Activated CD4-positive, alpha-beta memory T cell treated with anti-CD3 and anti-CD28 coated beads, Interleukin-2, amount 10 ng/mL, durations not matched to agents 7 days and 5 days (primary cell): ENCODE data around the gene WNT9A. TPM values are rescaled to one million over a fixed set of nuclear protein-coding genes. Genes with fewer than 3 reads are reported as not detected.

Experiments
- CTCF ChIA-PET: fragments of 350-600 bp; sonication (Branson Sonifier 250); formaldehyde crosslinking; loops from one replicate; lab custom pipeline; 2021; ENCODE audit warnings: antibody characterized with exemption, inconsistent platforms; lab: Charles Lee
- POLR2A ChIA-PET: fragments of 350-600 bp; sonication (Branson Sonifier 250); formaldehyde crosslinking; loops from one replicate; lab custom pipeline; 2021; ENCODE audit warnings: antibody characterized with exemption; lab: Charles Lee
- DNase-seq: peaks from one replicate; pipeline ENCODE4 v3.0.0-alpha.2; 2020
- H3K27ac Mint-ChIP-seq: one replicate; pipeline ENCODE4 v1.8.0; 2021; ENCODE audit warnings: mild to moderate bottlenecking, mixed read lengths
- H3K27me3 Mint-ChIP-seq: one replicate; pipeline ENCODE4 v1.8.0; 2021; ENCODE audit warnings: mixed read lengths
- H3K36me3 Mint-ChIP-seq: one replicate; pipeline ENCODE4 v1.8.0; 2021; ENCODE audit warnings: low read depth, mixed read lengths
- H3K4me1 Mint-ChIP-seq: one replicate; pipeline ENCODE4 v1.8.0; 2021; ENCODE audit warnings: mixed read lengths
- H3K4me3 Mint-ChIP-seq: one replicate; pipeline ENCODE4 v1.8.0; 2021; ENCODE audit warnings: mild to moderate bottlenecking, mixed read lengths
- H3K9me3 Mint-ChIP-seq: one replicate; pipeline ENCODE4 v1.8.0; 2021; ENCODE audit warnings: mixed read lengths
- total RNA-seq, 2 experiments: library from RNA; stranded (reverse); gene quantifications; one replicate each; pipeline ENCODE4 v1.2.3, GENCODE V29; 2021

The WNT9A gene
- total RNA-seq, 2 experiments from 2014 or later, result 1.5 to 2.0 TPM

DNA sequence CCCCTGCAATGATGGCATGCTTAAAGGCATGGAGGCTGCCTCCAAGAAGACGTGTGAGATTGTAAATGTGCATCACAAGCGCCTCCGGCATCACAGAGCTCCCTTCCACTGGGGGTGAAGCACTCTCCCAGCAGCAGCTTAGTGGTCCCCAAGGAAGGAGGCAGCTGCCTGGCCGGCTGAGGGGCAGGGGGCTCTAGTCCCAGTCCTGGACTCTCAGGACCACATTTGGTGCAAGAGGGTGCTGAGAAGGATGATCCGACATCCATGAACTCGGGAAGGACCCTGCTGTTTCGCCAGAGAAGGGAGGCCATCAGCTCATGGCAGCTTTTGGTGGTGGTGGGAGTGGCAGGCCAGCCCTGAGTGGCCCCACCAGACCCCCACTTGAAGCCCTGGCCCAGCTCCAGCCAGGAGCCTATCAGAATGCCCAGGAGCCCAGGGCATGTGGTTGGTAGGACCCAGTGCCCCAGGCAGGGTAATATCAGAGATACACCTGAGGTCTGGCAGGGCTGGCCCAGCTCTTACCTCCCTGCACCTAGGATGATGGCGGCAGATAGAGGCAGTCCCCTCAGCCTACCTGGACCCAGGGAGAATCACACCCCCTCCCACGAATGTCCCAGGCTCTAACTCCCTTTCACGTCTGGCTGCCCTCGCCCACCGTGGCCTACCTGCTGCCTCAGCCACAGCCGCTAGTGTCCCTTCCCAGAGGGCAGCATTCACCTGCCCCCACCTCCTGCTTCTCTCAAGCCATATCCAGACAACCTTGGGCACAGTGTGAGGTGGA is 2.4 kb upstream of the WNT9A start:
- peaks cover 37% of the 10 kb centered on the region for H3K27me3 Mint-ChIP-seq
- POLR2A ChIA-PET, result no interaction called here
- no peaks in the 10 kb centered on the region for H3K36me3 Mint-ChIP-seq
- no peak for DNase-seq
- H3K27ac Mint-ChIP-seq, result no peak overlapping the region
- H3K9me3 Mint-ChIP-seq, result no peaks in the 10 kb centered on the region
- no peak overlapping the region for H3K4me3 Mint-ChIP-seq
- peaks cover 15% of the 10 kb centered on the region for H3K4me1 Mint-ChIP-seq
- CTCF ChIA-PET, result no interaction called here

DNA sequence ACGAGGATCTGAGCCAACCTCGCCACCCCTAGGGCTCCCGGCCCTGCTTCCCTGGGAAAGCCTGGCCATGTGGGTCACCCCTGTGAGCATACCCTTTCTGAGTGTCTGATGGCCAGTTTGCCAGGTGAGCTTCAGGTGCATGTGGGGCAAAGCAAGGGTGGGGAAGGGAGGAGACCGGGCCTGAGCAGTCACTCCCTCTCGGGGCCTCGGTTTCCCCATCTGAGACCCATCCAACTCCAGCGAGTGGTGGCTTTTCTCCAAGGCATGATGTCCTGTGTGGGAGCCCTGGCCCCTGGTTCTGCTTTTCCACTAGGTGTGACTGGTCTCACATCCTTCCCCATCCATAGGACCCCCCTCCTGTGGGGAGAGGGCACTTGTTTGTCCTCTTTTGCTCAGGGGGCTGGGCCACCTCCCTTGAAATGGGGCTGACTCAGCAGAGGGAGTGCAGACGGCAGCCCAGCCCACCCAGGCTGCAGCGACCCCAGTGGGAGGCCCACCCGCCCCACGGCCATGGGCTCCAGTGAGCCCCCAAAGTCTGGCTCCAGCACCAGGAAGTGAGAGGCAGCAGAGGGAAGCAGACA is 1.7 kb upstream of the WNT9A start:
- DNase-seq, result no peak
- H3K27ac Mint-ChIP-seq, result no peak overlapping the region
- H3K4me1 Mint-ChIP-seq, result peaks cover 15% of the 10 kb centered on the region
- no peaks in the 10 kb centered on the region for H3K9me3 Mint-ChIP-seq
- peaks cover 31% of the 10 kb centered on the region for H3K27me3 Mint-ChIP-seq
- POLR2A ChIA-PET, result interaction anchor here (1.2 kb wide), 1 partner anchor 183 kb away, joined by 4 read pairs; no protein-coding TSS in a partner anchor
- no peaks in the 10 kb centered on the region for H3K36me3 Mint-ChIP-seq
- H3K4me3 Mint-ChIP-seq, result no peak overlapping the region
- CTCF ChIA-PET, result interaction anchor here (1.1 kb wide), 1 partner anchor 468 kb away, joined by 3 read pairs; no protein-coding TSS in a partner anchor

DNA sequence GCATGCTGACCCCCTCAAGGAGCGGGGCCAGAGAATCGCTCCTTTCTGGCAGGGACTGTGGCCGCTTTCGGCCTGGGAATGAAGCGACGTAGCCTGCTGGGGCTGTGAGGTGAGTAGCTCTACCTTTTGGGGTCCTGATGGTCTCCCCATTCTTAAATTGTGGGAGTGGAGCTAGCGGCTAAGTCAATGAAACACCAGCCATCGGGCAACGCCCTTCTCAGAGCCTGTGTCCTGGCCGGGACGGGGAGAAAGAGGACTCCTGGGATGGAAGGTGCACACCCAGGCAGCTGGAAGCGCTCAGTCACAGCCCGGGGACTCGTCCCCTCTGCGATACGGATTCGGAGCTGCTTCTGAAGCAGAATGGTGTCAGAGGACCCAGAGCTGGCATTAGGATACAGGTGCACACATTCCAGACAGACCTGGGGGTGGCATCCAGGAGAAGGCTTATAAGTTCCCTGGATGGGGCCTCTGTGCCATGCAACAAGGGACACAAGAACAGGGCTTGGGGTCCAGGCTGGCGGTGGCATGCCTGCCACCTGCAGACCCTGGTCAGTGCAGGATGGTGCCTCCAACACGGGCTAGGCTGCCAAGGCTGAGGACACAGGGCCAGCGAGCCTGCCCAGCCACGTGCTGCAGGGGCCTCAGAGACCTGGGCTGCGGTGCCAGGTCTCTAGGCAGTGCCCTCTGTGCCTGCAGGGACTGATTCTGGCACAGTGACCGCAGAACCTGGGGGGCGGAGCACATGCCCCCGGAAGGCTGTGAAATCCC is 945 bp upstream of the WNT9A start:
- Mint-ChIP-seq H3K4me1 (peaks cover 12% of the 10 kb centered on the region), H3K9me3 (no peaks in the 10 kb centered on the region), H3K27me3 (peaks cover 25% of the 10 kb centered on the region), H3K36me3 (no peaks in the 10 kb centered on the region), H3K4me3 (peak overlapping the region; percentile 66), H3K27ac (no peak overlapping the region)
- ChIA-PET POLR2A (interaction anchor here (0.8 to 1.2 kb wide), 3 partner anchors 183 to 219 kb away, joined by 3 to 4 read pairs (median 4); no protein-coding TSS in a partner anchor), CTCF (interaction anchor here (1.0 to 2.4 kb wide), 3 partner anchors 187 to 467 kb away, joined by 3 to 8 read pairs (median 4); no protein-coding TSS in a partner anchor)
- DNase-seq, result no peak

DNA sequence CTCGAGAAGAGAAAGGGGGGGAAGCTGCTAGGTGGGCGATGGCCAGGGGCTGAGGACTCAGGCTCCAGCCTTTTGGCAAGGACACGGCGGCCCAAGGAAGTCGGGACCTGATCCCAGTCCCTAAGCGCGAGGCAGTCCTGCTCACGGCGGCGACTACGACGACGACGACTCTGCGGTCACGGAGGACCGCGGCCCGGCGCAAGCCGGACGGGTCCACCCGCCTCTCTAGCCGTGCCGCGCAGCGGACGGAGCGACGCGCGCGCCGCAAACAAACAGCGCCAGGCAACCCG is 401 bp downstream of the WNT9A start:
- POLR2A ChIA-PET, result interaction anchor here (0.6 kb wide), 1 partner anchor 181 kb away, joined by 3 read pairs; no protein-coding TSS in a partner anchor

DNA sequence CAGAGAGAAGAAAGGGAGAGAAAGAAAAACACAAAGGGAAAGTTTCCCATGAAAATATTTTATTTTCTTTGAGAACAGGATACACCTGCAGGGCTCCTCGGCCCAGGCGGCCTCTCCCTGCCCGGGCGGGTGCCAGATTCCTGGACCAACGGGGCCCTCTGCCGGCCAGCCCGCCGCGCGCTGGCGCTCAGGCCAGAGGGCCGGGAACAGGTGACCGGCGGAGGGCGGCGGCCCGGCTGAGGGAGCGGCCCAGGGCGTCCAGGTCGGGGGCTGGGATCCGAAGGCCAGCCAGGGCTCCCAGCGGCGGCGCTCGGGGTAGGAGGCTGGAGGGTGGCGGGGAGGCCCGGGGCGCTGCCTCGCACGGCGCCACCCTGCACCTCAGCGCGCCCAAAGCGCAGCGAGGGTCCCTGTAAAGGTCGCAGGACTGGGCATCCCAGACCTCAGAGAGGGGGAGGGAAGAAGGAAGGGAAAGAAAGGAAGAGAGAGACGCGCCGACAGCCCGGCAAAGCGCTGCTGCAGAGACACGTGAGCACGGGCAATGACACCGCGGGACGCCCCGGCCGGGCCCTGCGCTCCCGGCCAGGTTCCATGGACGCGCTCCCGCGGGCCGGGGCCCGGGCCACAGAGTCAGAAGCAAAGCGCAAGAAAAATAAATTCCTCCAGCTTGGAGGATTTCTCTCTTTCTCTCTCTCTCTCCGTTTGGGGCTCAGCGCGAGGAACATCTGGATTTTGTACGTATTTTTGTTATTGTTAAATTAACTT is 927 bp downstream of the WNT9A start:
- no peaks in the 10 kb centered on the region for H3K9me3 Mint-ChIP-seq
- ChIA-PET POLR2A (interaction anchor here (0.6 kb wide), 1 partner anchor 181 kb away, joined by 3 read pairs; no protein-coding TSS in a partner anchor), CTCF (interaction anchor here (0.8 to 2.4 kb wide), 2 partner anchors 97 to 185 kb away, joined by 3 to 8 read pairs; no protein-coding TSS in a partner anchor)
- DNase-seq, result peak; percentile 70
- H3K27me3 Mint-ChIP-seq, result peaks cover 19% of the 10 kb centered on the region
- peaks cover 12% of the 10 kb centered on the region for H3K4me1 Mint-ChIP-seq
- H3K27ac Mint-ChIP-seq, result no peak overlapping the region
- H3K4me3 Mint-ChIP-seq, result peak overlapping the region; percentile 70
- no peaks in the 10 kb centered on the region for H3K36me3 Mint-ChIP-seq

More for the DNA sequence above, 401 bp downstream of the WNT9A start:
- H3K36me3 Mint-ChIP-seq, result no peaks in the 10 kb centered on the region
- peak overlapping the region; percentile 70 for H3K4me3 Mint-ChIP-seq
- H3K27me3 Mint-ChIP-seq, result peaks cover 19% of the 10 kb centered on the region
- H3K4me1 Mint-ChIP-seq, result peaks cover 12% of the 10 kb centered on the region
- H3K9me3 Mint-ChIP-seq, result no peaks in the 10 kb centered on the region
- no peak overlapping the region for H3K27ac Mint-ChIP-seq
- no peak for DNase-seq
- CTCF ChIA-PET, result interaction anchor here (0.8 to 2.4 kb wide), 2 partner anchors 98 to 185 kb away, joined by 3 to 8 read pairs; no protein-coding TSS in a partner anchor

DNA sequence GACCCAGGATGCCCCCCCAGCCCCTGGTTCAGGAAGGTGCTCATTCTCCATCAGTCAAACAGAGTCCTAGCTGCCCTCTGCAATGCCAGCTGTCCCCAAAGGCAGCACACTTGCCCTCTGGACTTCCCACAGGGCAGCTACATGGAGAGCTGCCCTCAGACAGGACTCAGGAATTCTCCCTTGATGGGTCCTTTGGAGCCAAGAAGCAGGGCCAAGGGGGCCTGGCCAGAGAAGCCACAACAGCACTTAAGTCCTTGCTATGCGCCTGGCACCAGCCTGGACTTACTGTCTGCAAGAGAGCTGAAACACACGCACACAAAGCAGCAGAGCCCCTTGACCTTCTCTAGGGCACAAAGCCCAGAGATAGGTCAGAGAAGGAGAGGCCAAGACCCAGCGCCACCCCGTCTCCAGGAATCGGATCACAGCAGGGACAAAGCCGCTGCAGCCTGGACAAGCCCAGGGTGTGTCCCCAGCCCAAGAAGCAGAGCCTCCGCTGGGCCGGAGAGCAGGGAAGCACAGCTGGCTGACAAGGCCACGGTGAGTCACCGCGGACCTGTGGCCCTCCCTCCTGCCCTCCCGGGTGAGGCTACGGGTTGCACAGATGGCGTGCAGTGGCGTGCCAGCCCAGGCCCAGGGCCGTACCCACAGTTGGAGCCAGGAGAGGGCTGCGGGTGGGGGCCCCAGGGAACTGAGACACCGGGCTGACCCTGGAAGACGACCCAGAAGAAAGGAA is 1.7 kb downstream of the WNT9A start:
- H3K4me1 Mint-ChIP-seq, result peaks cover 12% of the 10 kb centered on the region
- H3K27me3 Mint-ChIP-seq, result peaks cover 19% of the 10 kb centered on the region
- ChIA-PET POLR2A (no interaction called here), CTCF (interaction anchor here (0.9 kb wide), 1 partner anchor 181 kb away, joined by 3 read pairs; no protein-coding TSS in a partner anchor)
- peak; percentile 15 for DNase-seq
- H3K36me3 Mint-ChIP-seq, result no peaks in the 10 kb centered on the region
- H3K4me3 Mint-ChIP-seq, result peak overlapping the region; percentile 62
- no peak overlapping the region for H3K27ac Mint-ChIP-seq
- no peaks in the 10 kb centered on the region for H3K9me3 Mint-ChIP-seq

DNA sequence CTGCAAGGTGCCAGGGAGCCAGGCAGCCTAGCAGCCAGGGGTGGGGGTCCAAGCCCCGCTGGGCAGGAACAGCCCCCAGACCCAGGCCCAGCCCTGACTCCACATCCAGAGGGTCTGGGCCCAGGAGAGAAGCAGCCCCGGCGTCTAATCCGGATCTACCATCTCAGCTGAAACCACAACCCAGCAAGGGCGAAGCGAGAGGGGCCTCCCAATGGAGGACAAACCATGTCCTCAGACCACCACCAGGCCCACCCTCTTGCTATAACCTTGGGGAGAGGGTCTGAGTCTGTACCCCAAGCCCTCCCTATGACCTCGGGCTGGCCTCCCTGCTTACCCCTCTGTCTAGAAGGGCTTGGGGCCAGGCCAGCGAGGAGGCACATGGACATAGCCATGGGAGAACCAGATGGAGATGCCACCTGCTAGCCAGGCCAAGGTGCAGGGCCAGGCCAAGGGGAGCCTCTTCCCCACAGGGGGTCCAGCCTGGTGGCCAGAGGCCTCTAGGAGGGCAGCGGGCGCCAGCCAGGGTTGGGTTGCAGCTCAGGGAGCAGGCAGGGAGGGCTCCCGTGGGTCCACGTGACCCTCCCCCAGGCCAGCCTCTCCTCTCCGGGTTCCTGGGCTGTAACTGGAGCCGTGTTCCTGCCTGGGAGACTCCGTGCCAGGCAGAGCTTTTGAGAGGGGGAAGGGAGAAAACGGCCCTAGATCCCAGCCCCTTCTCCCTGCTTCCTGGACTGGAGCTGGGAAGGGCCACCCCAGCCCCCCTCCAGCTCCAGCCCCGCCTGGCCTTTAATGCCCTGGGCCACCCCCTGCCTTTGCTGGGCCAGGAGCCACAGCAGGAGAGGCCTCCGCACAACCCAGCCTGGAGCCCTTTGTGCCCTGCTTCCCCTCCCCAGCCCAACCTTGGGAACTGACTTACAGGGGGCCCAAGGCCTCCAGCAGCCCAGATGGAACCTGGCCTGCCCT is 2.5 kb downstream of the WNT9A start:
- CTCF ChIA-PET, result interaction anchor here (0.9 kb wide), 1 partner anchor 180 kb away, joined by 3 read pairs; no protein-coding TSS in a partner anchor
- POLR2A ChIA-PET, result no interaction called here
- H3K27ac Mint-ChIP-seq, result no peak overlapping the region

DNA sequence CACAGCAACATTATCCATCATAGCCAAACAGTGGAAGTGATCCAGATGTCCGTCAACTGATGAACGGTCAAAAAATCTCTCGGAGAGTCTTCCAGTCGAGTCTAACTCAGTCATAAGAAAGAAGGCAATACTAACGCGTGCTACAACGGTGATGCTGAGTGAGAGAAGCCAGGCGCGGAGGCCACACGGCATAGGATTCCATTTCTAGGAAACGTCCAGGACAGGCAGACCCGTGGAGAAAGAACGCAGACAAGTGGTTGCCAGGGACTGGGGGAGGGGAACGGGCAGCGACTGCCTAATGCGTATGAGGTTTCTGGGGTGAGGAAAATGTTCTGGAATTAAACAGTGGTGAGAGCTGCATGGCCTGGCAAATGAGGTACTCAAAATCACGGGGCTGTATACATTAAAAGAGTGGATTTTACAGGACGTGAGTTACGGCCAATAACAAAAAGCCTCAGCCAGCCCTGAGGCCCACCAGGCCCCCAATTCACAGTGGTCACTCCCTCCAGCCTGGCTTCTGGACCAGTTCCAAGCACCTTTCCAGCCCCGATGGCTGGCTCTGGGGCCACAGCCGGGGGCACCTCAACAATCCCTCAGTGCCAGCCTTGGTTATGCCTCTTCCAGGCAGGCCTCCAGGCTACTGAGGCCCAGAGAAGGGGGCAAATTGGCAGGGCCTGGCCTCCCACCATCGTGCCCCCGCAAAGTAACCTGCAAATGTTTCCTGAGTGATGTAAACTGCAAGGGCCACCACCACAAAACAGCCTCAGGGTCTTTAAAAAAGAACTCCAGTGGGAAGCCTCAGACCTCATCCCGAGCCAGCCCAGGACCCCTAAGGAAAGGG is 3.4 kb downstream of the WNT9A start:
- no peak overlapping the region for H3K27ac Mint-ChIP-seq
- H3K4me3 Mint-ChIP-seq, result no peak overlapping the region
- DNase-seq, result peak; percentile 14
- ChIA-PET CTCF (no interaction called here), POLR2A (no interaction called here)
- no peaks in the 10 kb centered on the region for H3K36me3 Mint-ChIP-seq
- peaks cover 12% of the 10 kb centered on the region for H3K4me1 Mint-ChIP-seq
- H3K27me3 Mint-ChIP-seq, result peaks cover 17% of the 10 kb centered on the region
- H3K9me3 Mint-ChIP-seq, result no peaks in the 10 kb centered on the region

More for the DNA sequence above, 2.5 kb downstream of the WNT9A start:
- Mint-ChIP-seq H3K9me3 (no peaks in the 10 kb centered on the region), H3K4me1 (peaks cover 12% of the 10 kb centered on the region), H3K36me3 (no peaks in the 10 kb centered on the region), H3K4me3 (no peak overlapping the region), H3K27me3 (peaks cover 19% of the 10 kb centered on the region)
- DNase-seq, result peak; percentile 15

DNA sequence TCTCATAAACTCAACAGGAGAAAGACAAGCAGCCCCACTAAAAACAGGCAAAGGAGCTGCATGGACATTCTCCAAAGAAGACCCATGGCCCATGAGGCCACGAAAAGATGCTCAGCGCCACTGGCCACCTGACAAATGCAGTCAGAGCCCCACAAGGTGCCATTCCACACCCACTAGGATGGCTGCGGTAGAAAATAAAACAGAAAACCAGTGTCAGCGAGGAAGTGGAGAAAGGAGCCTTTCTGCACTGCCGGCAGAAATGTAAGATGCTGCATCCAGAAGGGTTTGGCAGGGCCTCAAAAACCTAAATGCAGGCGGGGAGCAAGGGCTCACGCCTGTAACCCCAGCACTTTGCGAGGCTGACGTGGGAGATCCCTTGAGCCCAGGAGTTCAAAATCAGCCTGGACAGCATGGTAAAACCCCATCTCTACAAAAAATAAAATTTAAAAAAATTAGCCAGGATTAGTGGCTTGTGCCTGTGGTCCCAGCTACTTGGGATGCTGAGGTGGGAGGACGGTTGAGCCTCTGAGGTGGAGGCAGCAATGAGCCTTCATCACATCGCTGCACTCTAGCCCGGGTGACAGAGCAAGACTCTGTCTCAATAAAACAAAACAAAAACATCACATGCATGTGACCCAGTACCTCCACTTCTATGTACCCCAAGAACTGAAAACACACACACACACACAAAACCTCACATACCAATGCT is 4.2 kb downstream of the WNT9A start:
- peak; percentile 9 for DNase-seq
- Mint-ChIP-seq H3K27ac (no peak overlapping the region), H3K4me3 (no peak overlapping the region), H3K4me1 (peaks cover 11% of the 10 kb centered on the region), H3K27me3 (peaks cover 11% of the 10 kb centered on the region), H3K36me3 (no peaks in the 10 kb centered on the region), H3K9me3 (no peaks in the 10 kb centered on the region)
- CTCF ChIA-PET, result no interaction called here
- POLR2A ChIA-PET, result no interaction called here

DNA sequence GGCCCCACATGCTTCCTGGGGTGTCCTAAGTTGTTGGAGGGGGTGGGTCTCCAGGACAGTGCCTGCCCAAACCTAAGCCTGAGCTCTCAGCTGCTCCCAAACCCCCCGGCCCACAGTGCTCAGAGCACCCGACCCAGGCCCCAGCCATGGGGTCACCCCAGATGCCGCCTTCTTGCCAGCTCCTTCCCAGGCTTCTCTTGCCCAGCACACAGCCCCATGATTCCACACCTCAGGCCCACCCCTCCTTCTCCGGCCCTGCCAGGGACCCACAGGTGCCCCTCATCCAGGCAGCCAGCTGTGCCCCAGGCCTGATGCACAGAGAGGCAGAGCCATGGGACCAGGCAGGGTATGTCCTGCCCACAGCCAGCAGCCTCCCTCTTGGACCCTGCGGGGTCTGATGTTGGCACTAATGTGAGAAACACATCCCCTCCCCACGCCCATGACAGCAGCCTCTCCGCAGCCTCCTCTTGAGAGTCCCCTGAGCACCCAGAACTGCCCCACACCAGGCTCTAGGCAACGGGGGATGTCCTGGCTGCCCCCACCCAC is 4.9 kb downstream of the WNT9A start:
- peaks cover 10% of the 10 kb centered on the region for H3K4me1 Mint-ChIP-seq
- peaks cover 5% of the 10 kb centered on the region for H3K9me3 Mint-ChIP-seq
- peak; percentile 15 for DNase-seq
- H3K27me3 Mint-ChIP-seq, result peaks cover 9% of the 10 kb centered on the region
- POLR2A ChIA-PET, result no interaction called here
- peaks cover 5% of the 10 kb centered on the region for H3K36me3 Mint-ChIP-seq
- CTCF ChIA-PET, result no interaction called here
- H3K4me3 Mint-ChIP-seq, result no peak overlapping the region
- H3K27ac Mint-ChIP-seq, result no peak overlapping the region
